Measurements from ENCODE around the gene NLRP11.

The NLRP11 gene

DNA sequence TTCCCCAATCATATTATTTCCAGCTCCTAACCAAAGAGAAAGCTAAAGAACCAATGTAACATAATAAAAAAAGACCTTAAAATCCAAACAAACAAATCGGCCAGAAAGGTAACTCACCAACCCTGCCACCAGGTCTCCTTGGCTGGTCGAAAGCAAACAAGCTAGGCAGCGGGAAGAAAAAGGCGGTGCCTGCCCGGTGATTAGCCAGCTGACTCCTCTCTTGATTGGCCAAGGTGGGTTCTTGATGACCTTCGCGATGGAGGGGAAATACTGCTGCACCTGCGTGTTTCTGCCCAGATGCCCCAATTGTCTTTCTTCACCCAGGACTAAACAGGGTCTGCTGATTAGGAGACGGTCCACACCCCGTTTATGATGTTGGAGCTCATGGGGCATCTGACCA is at the start of gene NLRP11:
TSS of gene NLRP11 (minus strand) at position 154 of the 400 bp plus-strand sequence. CDS start 13,825 bp downstream, outside the sequence.
- ChIA-PET CTCF (no interaction called here), POLR2A (no interaction called here)
- no peak for DNase-seq (ENCODE audit: extremely low spot score)
- TF ChIP-seq ELF4 (IDR thresholded peaks at IDR 0.05) (no peak), HDGF (IDR thresholded peaks at IDR 0.05; ENCODE audit: borderline replicate concordance) (no peak), ARNT (IDR thresholded peaks at IDR 0.05) (no peak), CTBP1 (IDR thresholded peaks at IDR 0.05; ENCODE audit: borderline replicate concordance) (no peak), NFRKB (IDR thresholded peaks at IDR 0.05) (no peak), FOXM1 (IDR thresholded peaks at IDR 0.05; ENCODE audit: borderline replicate concordance) (no peak), FOXK2 (IDR thresholded peaks at IDR 0.05) (no peak), SUZ12 (IDR thresholded peaks at IDR 0.05) (no peak), SP1 (IDR thresholded peaks at IDR 0.05) (no peak)
- TF ChIP-seq, protein P1, sequence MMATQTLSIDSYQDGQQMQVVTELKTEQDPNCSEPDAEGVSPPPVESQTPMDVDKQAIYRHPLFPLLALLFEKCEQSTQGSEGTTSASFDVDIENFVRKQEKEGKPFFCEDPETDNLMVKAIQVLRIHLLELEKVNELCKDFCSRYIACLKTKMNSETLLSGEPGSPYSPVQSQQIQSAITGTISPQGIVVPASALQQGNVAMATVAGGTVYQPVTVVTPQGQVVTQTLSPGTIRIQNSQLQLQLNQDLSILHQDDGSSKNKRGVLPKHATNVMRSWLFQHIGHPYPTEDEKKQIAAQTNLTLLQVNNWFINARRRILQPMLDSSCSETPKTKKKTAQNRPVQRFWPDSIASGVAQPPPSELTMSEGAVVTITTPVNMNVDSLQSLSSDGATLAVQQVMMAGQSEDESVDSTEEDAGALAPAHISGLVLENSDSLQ (IDR thresholded peaks at IDR 0.05), result no peak

DNA sequence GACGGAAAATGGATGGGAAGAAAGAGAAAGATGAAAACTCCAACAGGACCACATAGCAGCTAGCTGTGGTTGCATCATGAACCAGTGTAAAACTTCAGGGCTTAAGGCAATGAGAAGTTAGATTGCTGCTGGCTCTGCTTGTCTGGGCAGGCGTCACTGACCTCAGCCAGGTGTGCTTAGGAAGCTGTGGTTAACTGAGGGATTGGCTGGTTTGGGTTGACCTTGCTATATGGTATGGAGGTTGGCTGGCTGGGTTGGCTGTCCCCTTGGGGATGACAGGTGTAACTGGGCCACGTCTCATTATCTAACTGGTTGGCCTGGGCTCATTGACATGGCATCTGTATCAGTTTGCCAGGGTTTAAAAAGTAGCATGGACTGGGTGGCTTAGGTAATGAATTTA is 45.4 kb upstream of the NLRP11 start:
- TF ChIP-seq, protein P1 (IDR thresholded peaks at IDR 0.05), result no peak
- TF ChIP-seq LEF1 (IDR thresholded peaks at IDR 0.05; ENCODE audit: borderline replicate concordance) (no peak), FOXM1 (IDR thresholded peaks at IDR 0.05; ENCODE audit: borderline replicate concordance) (no peak), L3MBTL2 (conservative IDR thresholded peaks at IDR 0.05) (no peak), ARNT (IDR thresholded peaks at IDR 0.05) (no peak)
- no peak for DNase-seq (ENCODE audit: extremely low spot score)
- CTCF ChIA-PET, result no interaction called here
- POLR2A ChIA-PET, result no interaction called here

DNA sequence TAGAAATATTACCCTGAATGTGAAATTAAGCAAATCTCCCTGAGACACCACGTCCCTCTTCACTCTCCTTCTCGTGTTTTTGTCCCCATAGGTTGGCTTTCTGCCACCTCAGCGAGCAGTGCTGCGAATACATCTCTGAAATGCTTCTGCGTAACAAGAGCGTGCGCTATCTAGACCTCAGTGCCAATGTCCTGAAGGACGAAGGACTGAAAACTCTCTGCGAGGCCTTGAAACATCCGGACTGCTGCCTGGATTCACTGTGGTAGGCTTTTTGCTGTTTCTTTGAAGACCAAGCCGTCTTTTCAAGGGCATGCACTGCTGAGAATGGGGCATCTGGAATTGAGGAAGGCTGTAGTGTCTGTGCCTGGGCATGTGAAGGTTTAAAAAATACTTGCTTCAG is 38.9 kb upstream of the NLRP11 start:
- ChIA-PET CTCF (no interaction called here), POLR2A (no interaction called here)
- no peak for DNase-seq (ENCODE audit: extremely low spot score)
- TF ChIP-seq FOXK2 (IDR thresholded peaks at IDR 0.05) (no peak), L3MBTL2 (conservative IDR thresholded peaks at IDR 0.05) (no peak), FOXM1 (IDR thresholded peaks at IDR 0.05; ENCODE audit: borderline replicate concordance) (no peak), HDGF (IDR thresholded peaks at IDR 0.05; ENCODE audit: borderline replicate concordance) (no peak), ARNT (IDR thresholded peaks at IDR 0.05) (no peak), CTBP1 (IDR thresholded peaks at IDR 0.05; ENCODE audit: borderline replicate concordance) (no peak), ELF4 (IDR thresholded peaks at IDR 0.05) (no peak), SUZ12 (IDR thresholded peaks at IDR 0.05) (no peak), NFRKB (IDR thresholded peaks at IDR 0.05) (no peak), SP1 (IDR thresholded peaks at IDR 0.05) (no peak), FOXA1 (IDR thresholded peaks at IDR 0.05) (no peak), BHLHE40 (IDR thresholded peaks at IDR 0.05; ENCODE audit: borderline replicate concordance) (no peak), ZNF384 (IDR thresholded peaks at IDR 0.05) (no peak), TARDBP (IDR thresholded peaks at IDR 0.05) (no peak), LEF1 (IDR thresholded peaks at IDR 0.05; ENCODE audit: borderline replicate concordance) (no peak)
- TF ChIP-seq, protein P1 (IDR thresholded peaks at IDR 0.05), result no peak

DNA sequence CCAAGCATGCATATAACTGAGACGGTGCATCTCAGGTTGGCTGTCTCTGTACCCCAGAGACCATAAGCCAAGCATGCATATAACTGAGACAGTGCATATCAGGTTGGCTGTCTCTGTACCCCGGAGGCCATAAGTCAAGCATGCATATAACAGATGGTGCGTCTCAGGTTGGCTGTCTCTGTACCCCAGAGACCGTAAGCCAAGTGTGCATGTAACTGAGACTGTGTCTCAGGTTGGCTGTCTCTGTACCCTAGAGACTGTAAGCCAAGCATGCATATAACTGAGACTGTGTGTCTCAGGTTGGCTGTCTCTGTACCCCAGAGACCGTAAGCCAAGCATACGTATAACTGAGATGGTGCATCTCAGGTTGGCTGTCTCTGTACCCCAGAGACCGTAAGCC is 35.3 kb upstream of the NLRP11 start:
- TF ChIP-seq NFRKB (IDR thresholded peaks at IDR 0.05) (no peak), ZNF384 (IDR thresholded peaks at IDR 0.05) (no peak), L3MBTL2 (conservative IDR thresholded peaks at IDR 0.05) (no peak), CTBP1 (IDR thresholded peaks at IDR 0.05; ENCODE audit: borderline replicate concordance) (no peak), FOXA1 (IDR thresholded peaks at IDR 0.05) (no peak), ELF4 (IDR thresholded peaks at IDR 0.05) (no peak), ARNT (IDR thresholded peaks at IDR 0.05) (no peak), SUZ12 (IDR thresholded peaks at IDR 0.05) (no peak), SP1 (IDR thresholded peaks at IDR 0.05) (no peak), TARDBP (IDR thresholded peaks at IDR 0.05) (no peak)
- TF ChIP-seq, protein P1 (IDR thresholded peaks at IDR 0.05), result no peak
- ChIA-PET CTCF (no interaction called here), POLR2A (no interaction called here)
- DNase-seq (ENCODE audit: extremely low spot score), result no peak

DNA sequence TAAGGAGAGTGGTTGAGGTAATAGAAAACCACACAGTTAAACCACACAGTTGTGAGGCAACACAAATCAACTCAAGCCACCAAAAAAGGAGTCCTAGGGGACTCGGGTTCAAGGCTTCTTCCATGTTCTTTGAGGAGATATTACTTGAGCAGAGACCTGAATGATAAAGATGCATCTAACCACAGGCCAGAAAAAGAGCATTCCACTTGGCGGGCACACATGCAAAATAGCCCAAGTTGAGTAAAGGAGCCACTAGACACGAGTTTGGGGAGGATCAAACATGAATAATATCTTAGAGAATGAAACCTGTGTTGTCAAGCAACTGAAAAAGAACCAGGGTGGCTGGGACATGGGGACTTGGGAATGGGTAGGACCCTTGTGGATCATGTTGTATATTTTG is 34.7 kb upstream of the NLRP11 start:
- TF ChIP-seq TARDBP (IDR thresholded peaks at IDR 0.05), result no peak
- TF ChIP-seq, protein P1 (IDR thresholded peaks at IDR 0.05), result no peak
- TF ChIP-seq SUZ12 (IDR thresholded peaks at IDR 0.05), result no peak
- TF ChIP-seq HDGF (IDR thresholded peaks at IDR 0.05; ENCODE audit: borderline replicate concordance), result no peak
- TF ChIP-seq NFRKB (IDR thresholded peaks at IDR 0.05), result no peak
- no peak for TF ChIP-seq ZNF384 (IDR thresholded peaks at IDR 0.05)
- no peak for TF ChIP-seq FOXK2 (IDR thresholded peaks at IDR 0.05)
- no peak for TF ChIP-seq FOXM1 (IDR thresholded peaks at IDR 0.05; ENCODE audit: borderline replicate concordance)
- no peak for DNase-seq (ENCODE audit: extremely low spot score)
- CTCF ChIA-PET, result no interaction called here
- POLR2A ChIA-PET, result no interaction called here

DNA sequence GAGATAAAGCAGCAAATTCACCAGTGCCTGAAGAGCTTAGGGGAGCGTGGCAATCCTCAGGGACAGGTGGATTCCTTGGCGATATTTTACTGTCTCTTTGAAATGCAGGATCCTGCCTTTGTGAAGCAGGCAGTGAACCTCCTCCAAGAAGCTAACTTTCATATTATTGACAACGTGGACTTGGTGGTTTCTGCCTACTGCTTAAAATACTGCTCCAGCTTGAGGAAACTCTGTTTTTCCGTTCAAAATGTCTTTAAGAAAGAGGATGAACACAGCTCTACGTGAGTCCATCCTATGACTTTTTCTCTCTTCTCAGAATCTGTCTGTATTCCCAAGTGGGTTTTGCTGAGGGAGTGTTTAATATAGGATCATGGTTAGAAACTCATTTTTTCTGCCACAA is 27.2 kb upstream of the NLRP11 start:
- TF ChIP-seq FOXK2 (IDR thresholded peaks at IDR 0.05), result no peak
- no peak for TF ChIP-seq ARNT (IDR thresholded peaks at IDR 0.05)
- TF ChIP-seq, protein P1 (IDR thresholded peaks at IDR 0.05), result no peak
- no peak for TF ChIP-seq ELF4 (IDR thresholded peaks at IDR 0.05)
- no peak for TF ChIP-seq LEF1 (IDR thresholded peaks at IDR 0.05; ENCODE audit: borderline replicate concordance)
- POLR2A ChIA-PET, result no interaction called here
- no peak for DNase-seq (ENCODE audit: extremely low spot score)
- CTCF ChIA-PET, result no interaction called here

Data from HEK293T (cell line).